Immature natural killer cell (primary cell): ENCODE measurements around the gene KIRREL3. TPM values are rescaled to one million over a fixed set of nuclear protein-coding genes. Genes with fewer than 3 reads are reported as not detected.
A peak's percentile ranks its signal among the peaks of the same experiment; 100 is the strongest.

Experiments
- DNase-seq, 3 donors: peaks; one replicate each; pipeline ENCODE4 v3.0.0; 2022; ENCODE audit warnings: mixed read lengths in 1 of 3
- H3K27ac Mint-ChIP-seq, 6 donors: one replicate each; pipeline ENCODE4 v1.8.0; 2020; ENCODE audit warnings: mixed read lengths in 6 of 6, mild to moderate bottlenecking in 5 of 6, inconsistent platforms in 4 of 6, moderate library complexity in 3 of 6
- H3K27me3 Mint-ChIP-seq, 3 donors: one replicate each; pipeline ENCODE4 v1.8.0; 2020 to 2021; ENCODE audit warnings: low read depth in 3 of 3, mild to moderate bottlenecking in 3 of 3, mixed read lengths in 3 of 3, moderate library complexity in 3 of 3, inconsistent platforms in 1 of 3
- H3K36me3 Mint-ChIP-seq, 3 donors: one replicate each; pipeline ENCODE4 v1.8.0; 2020; ENCODE audit warnings: mixed read lengths in 3 of 3, inconsistent platforms in 2 of 3, mild to moderate bottlenecking in 2 of 3
- H3K4me1 Mint-ChIP-seq, 2 donors: one replicate each; pipeline ENCODE4 v1.8.0; 2020; ENCODE audit warnings: inconsistent platforms in 2 of 2, mild to moderate bottlenecking in 2 of 2, mixed read lengths in 2 of 2, moderate library complexity in 1 of 2
- H3K4me3 Mint-ChIP-seq, 5 donors: one replicate each; pipeline ENCODE4 v1.8.0; 2020; ENCODE audit warnings: mild to moderate bottlenecking in 5 of 5, mixed read lengths in 5 of 5, inconsistent platforms in 3 of 5, moderate library complexity in 3 of 5
- H3K9me3 Mint-ChIP-seq, 6 donors: one replicate each; pipeline ENCODE4 v1.8.0; 2020; ENCODE audit warnings: mild to moderate bottlenecking in 6 of 6, mixed read lengths in 6 of 6, inconsistent platforms in 4 of 6, moderate library complexity in 3 of 6
- polyA plus RNA-seq, 3 donors: library from polyadenylated mRNA; unstranded; fragments of 300-500 nt; fragmentation: Illumina TruSeq; gene quantifications; one replicate each; pipeline ENCODE4 v1.2.3, GENCODE V29; 2021

The KIRREL3 gene
- polyA plus RNA-seq, 3 donors from 2014 or later = 0.66 TPM; not detected in 2

- no peaks in the 10 kb centered on the region for H3K36me3 Mint-ChIP-seq
- no peaks in the 10 kb centered on the region for H3K4me1 Mint-ChIP-seq
- no peaks in the 10 kb centered on the region for H3K9me3 Mint-ChIP-seq
- peaks cover 0 to 10% (median 2%) of the 10 kb centered on the region in 3 donors for H3K27me3 Mint-ChIP-seq
- peak overlapping the region in 1 of 6 donors; percentile 19 for H3K27ac Mint-ChIP-seq
- no peak for DNase-seq
- H3K4me3 Mint-ChIP-seq = no peak overlapping the region
These were observed 277.5 kb downstream of the KIRREL3 start for GRCh38 chr11:126722956-126723664.

- Mint-ChIP-seq H3K36me3 (no peaks in the 10 kb centered on the region), H3K27ac (no peak overlapping the region)
These were observed 278.4 kb downstream of the KIRREL3 start for GRCh38 chr11:126722006-126722736.

GRCh38 chr11:126720539-126721235, 279.9 kb downstream of the KIRREL3 start:
- Mint-ChIP-seq H3K9me3 (no peaks in the 10 kb centered on the region), H3K4me3 (no peak overlapping the region), H3K36me3 (no peaks in the 10 kb centered on the region), H3K4me1 (no peaks in the 10 kb centered on the region), H3K27me3 (peaks cover 0 to 10% (median 2%) of the 10 kb centered on the region in 3 donors), H3K27ac (no peak overlapping the region)
- no peak for DNase-seq

More at GRCh38 chr11:126722006-126722736, 278.4 kb downstream of the KIRREL3 start:
- Mint-ChIP-seq H3K27me3 (peaks cover 0 to 10% (median 2%) of the 10 kb centered on the region in 3 donors), H3K9me3 (no peaks in the 10 kb centered on the region), H3K4me1 (no peaks in the 10 kb centered on the region), H3K4me3 (no peak overlapping the region)
- DNase-seq = no peak

GRCh38 chr11:126719740-126720139, 280.8 kb downstream of the KIRREL3 start:
- no peak for DNase-seq
- Mint-ChIP-seq H3K4me3 (no peak overlapping the region), H3K9me3 (no peaks in the 10 kb centered on the region), H3K27me3 (peaks cover 2 to 14% (median 2%) of the 10 kb centered on the region in 3 donors), H3K4me1 (no peaks in the 10 kb centered on the region), H3K36me3 (no peaks in the 10 kb centered on the region), H3K27ac (no peak overlapping the region)

- H3K27ac Mint-ChIP-seq = no peak overlapping the region
- H3K36me3 Mint-ChIP-seq = no peaks in the 10 kb centered on the region
These were observed 282.3 kb downstream of the KIRREL3 start for GRCh38 chr11:126718276-126718675.

GRCh38 chr11:126716456-126717083, 284.0 kb downstream of the KIRREL3 start:
- H3K9me3 Mint-ChIP-seq = peaks cover 0 to 2% (median 0%) of the 10 kb centered on the region in 6 donors
- peaks cover 2 to 18% (median 11%) of the 10 kb centered on the region in 3 donors for H3K27me3 Mint-ChIP-seq
- no peak overlapping the region for H3K27ac Mint-ChIP-seq

More at GRCh38 chr11:126718276-126718675, 282.3 kb downstream of the KIRREL3 start:
- H3K27me3 Mint-ChIP-seq = peaks cover 2 to 17% (median 4%) of the 10 kb centered on the region in 3 donors
- no peaks in the 10 kb centered on the region for H3K4me1 Mint-ChIP-seq
- no peak overlapping the region for H3K4me3 Mint-ChIP-seq
- DNase-seq = no peak
- no peaks in the 10 kb centered on the region for H3K9me3 Mint-ChIP-seq

GRCh38 chr11:126713806-126714205, 286.8 kb downstream of the KIRREL3 start:
- Mint-ChIP-seq H3K27me3 (peaks cover 2 to 20% (median 12%) of the 10 kb centered on the region in 3 donors), H3K27ac (no peak overlapping the region), H3K4me1 (no peaks in the 10 kb centered on the region), H3K36me3 (no peaks in the 10 kb centered on the region), H3K9me3 (peaks cover 0 to 2% (median 0%) of the 10 kb centered on the region in 6 donors), H3K4me3 (no peak overlapping the region)
- no peak for DNase-seq

More at GRCh38 chr11:126716456-126717083, 284.0 kb downstream of the KIRREL3 start:
- H3K4me3 Mint-ChIP-seq = no peak overlapping the region
- no peaks in the 10 kb centered on the region for H3K36me3 Mint-ChIP-seq
- peak; percentile 19 to 57 (median 56) for DNase-seq
- no peaks in the 10 kb centered on the region for H3K4me1 Mint-ChIP-seq

GRCh38 chr11:126711977-126712625, 288.5 kb downstream of the KIRREL3 start:
- H3K4me3 Mint-ChIP-seq = no peak overlapping the region
- H3K9me3 Mint-ChIP-seq = peaks cover 0 to 3% (median 0%) of the 10 kb centered on the region in 6 donors
- H3K27me3 Mint-ChIP-seq = peaks cover 2 to 20% (median 12%) of the 10 kb centered on the region in 3 donors
- no peak for DNase-seq
- H3K27ac Mint-ChIP-seq = no peak overlapping the region
- no peaks in the 10 kb centered on the region for H3K36me3 Mint-ChIP-seq
- H3K4me1 Mint-ChIP-seq = no peaks in the 10 kb centered on the region

- Mint-ChIP-seq H3K4me3 (no peak overlapping the region), H3K9me3 (peaks cover 0 to 3% (median 0%) of the 10 kb centered on the region in 6 donors), H3K36me3 (no peaks in the 10 kb centered on the region), H3K27ac (no peak overlapping the region), H3K4me1 (no peaks in the 10 kb centered on the region), H3K27me3 (peaks cover 2 to 20% (median 12%) of the 10 kb centered on the region in 3 donors)
- no peak for DNase-seq
These were observed 289.7 kb downstream of the KIRREL3 start for GRCh38 chr11:126710804-126711399.

GRCh38 chr11:126707498-126707897, 293.1 kb downstream of the KIRREL3 start:
- H3K4me3 Mint-ChIP-seq = no peak overlapping the region
- peaks cover 0 to 2% (median 0%) of the 10 kb centered on the region in 6 donors for H3K9me3 Mint-ChIP-seq
- H3K4me1 Mint-ChIP-seq = no peaks in the 10 kb centered on the region
- H3K27ac Mint-ChIP-seq = no peak overlapping the region
- DNase-seq = no peak
- H3K27me3 Mint-ChIP-seq = peaks cover 2 to 14% (median 5%) of the 10 kb centered on the region in 3 donors
- H3K36me3 Mint-ChIP-seq = no peaks in the 10 kb centered on the region

- H3K4me1 Mint-ChIP-seq = no peaks in the 10 kb centered on the region
- no peak overlapping the region for H3K4me3 Mint-ChIP-seq
- H3K27ac Mint-ChIP-seq = no peak overlapping the region
- H3K9me3 Mint-ChIP-seq = peaks cover 0 to 2% (median 0%) of the 10 kb centered on the region in 6 donors
- H3K27me3 Mint-ChIP-seq = peaks cover 0 to 2% (median 0%) of the 10 kb centered on the region in 3 donors
- no peaks in the 10 kb centered on the region for H3K36me3 Mint-ChIP-seq
- DNase-seq = no peak
These were observed 296.5 kb downstream of the KIRREL3 start for GRCh38 chr11:126704096-126704495.

GRCh38 chr11:126703662-126704061, 296.9 kb downstream of the KIRREL3 start:
- no peaks in the 10 kb centered on the region for H3K36me3 Mint-ChIP-seq
- peaks cover 0 to 2% (median 0%) of the 10 kb centered on the region in 3 donors for H3K27me3 Mint-ChIP-seq
- H3K4me3 Mint-ChIP-seq = no peak overlapping the region
- no peaks in the 10 kb centered on the region for H3K4me1 Mint-ChIP-seq
- peaks cover 0 to 2% (median 0%) of the 10 kb centered on the region in 6 donors for H3K9me3 Mint-ChIP-seq
- H3K27ac Mint-ChIP-seq = no peak overlapping the region
- DNase-seq = no peak
